Testis (tissue), 3 donors: ENCODE data around the gene SPRY1. TPM values are rescaled to one million over a fixed set of nuclear protein-coding genes. Genes with fewer than 3 reads are reported as not detected.

Experiments used
- DNase-seq: peaks from one replicate; pipeline ENCODE4 v3.0.0-alpha.2; 2019
- H3K27ac ChIP-seq, 2 donors: fragments of 200-600 bp; sonication (generic); one replicate each; pipeline ENCODE4 v1.5.1; 2019
- H3K27me3 ChIP-seq: fragments of 200-600 bp; sonication (generic); one replicate; pipeline ENCODE4 v1.5.1; 2019
- H3K36me3 ChIP-seq: fragments of 200-600 bp; sonication (generic); one replicate; pipeline ENCODE4 v1.5.1; 2017; ENCODE audit warnings: low read depth; ENCODE audit errors: missing control alignments
- H3K4me1 ChIP-seq: fragments of 200-600 bp; sonication (generic); one replicate; pipeline ENCODE4 v1.5.1; 2019
- H3K4me3 ChIP-seq, 2 donors: fragments of 200-600 bp; sonication (generic); one replicate each; pipeline ENCODE4 v1.5.1; 2017 to 2019
- H3K9me3 ChIP-seq: fragments of 200-600 bp; sonication (generic); one replicate; pipeline ENCODE4 v1.5.1; 2017
- CTCF ChIP-seq, 3 experiments: fragments of 450-650 bp in 2 of 3; fragments of 200-600 bp in 1 of 3; sonication (generic) in 1 of 3; IDR thresholded peaks; one replicate each; pipeline ENCODE4 v1.5.1; 2016 to 2019; ENCODE audit warnings: antibody characterized with exemption in 3 of 3, mild to moderate bottlenecking in 2 of 3, moderate library complexity in 1 of 3
- POLR2A ChIP-seq: fragments of 450-650 bp; IDR thresholded peaks from one replicate; pipeline ENCODE4 v1.6.1; 2017; ENCODE audit warnings: antibody characterized with exemption, mild to moderate bottlenecking, moderate library complexity
- WGBS, 2 donors: methylation state at CpG; one replicate each; pipeline ENCODE4 v1.1.5; 2018; 5-methylcytosine and 5-hydroxymethylcytosine counted together
- intact Hi-C: fragments of 100-400 bp; cut with DNase I; formaldehyde crosslinking; loops from one replicate; pipeline ENCODE4 v1.15.1; 2023; ENCODE audit warnings: low total_unique reads
- polyA plus RNA-seq: library from polyadenylated mRNA; stranded (reverse); fragments of 350-450 nt; fragmentation: Illumina TruSeq; extraction: RNeasy Lipid Tissue Mini Kit (QIAGEN cat#74804); gene quantifications from one replicate; pipeline ENCODE4 v1.2.3, GENCODE V29; 2014; ENCODE audit warnings: low read depth, low replicate concordance; ENCODE audit not compliant: insufficient read depth
- total RNA-seq, 2 donors: library from RNA; depleted of rRNA; stranded (reverse); fragments of >200 nt; gene quantifications; one replicate each; pipeline ENCODE4 v1.2.3, GENCODE V29; 2016

SPRY1 gene
- total and polyA plus RNA-seq, 3 donors from 2014 or later: 30.2 to 52.0 (median 36.0) TPM

GRCh38 chr4:123433976-123434375, 37.4 kb downstream of the SPRY1 start:
- Histone ChIP-seq H3K27me3 (no peaks in the 10 kb centered on the region), H3K36me3 (no peaks in the 10 kb centered on the region), H3K27ac (no peak overlapping the region), H3K4me3 (no peak overlapping the region), H3K9me3 (no peaks in the 10 kb centered on the region), H3K4me1 (peaks cover 9% of the 10 kb centered on the region)
- no peak for TF ChIP-seq POLR2A
- 79 to 92% methylated on average over 3 to 9 of the region's 9 CpGs for WGBS, 2 donors
- no peak for DNase-seq
- intact Hi-C loops: no loop called here

GRCh38 chr4:123435246-123436113, 38.9 kb downstream of the SPRY1 start:
- Histone ChIP-seq H3K36me3 (no peaks in the 10 kb centered on the region), H3K27me3 (no peaks in the 10 kb centered on the region), H3K9me3 (no peaks in the 10 kb centered on the region), H3K27ac (no peak overlapping the region), H3K4me3 (peak overlapping the region in 1 of 2 donors; percentile 15), H3K4me1 (peaks cover 12% of the 10 kb centered on the region)
- WGBS, 2 donors: 90 to 95% methylated on average over 22 to 43 of the region's 43 CpGs
- DNase-seq: no peak
- intact Hi-C loops: no loop called here
- TF ChIP-seq POLR2A (no peak), CTCF (IDR thresholded peaks at IDR 0.05) (no peak)

- H3K36me3 ChIP-seq: no peaks in the 10 kb centered on the region
- H3K4me3 ChIP-seq: no peak overlapping the region
- no peak overlapping the region for H3K27ac ChIP-seq
- no peaks in the 10 kb centered on the region for H3K9me3 ChIP-seq
- H3K27me3 ChIP-seq: no peaks in the 10 kb centered on the region
- 27 to 45% methylated on average over 3 of the region's 3 CpGs for WGBS, 2 donors
- TF ChIP-seq POLR2A (no peak), CTCF (IDR thresholded peaks at IDR 0.05) (no peak)
- peak; percentile 62 for DNase-seq
- intact Hi-C loops: no loop called here
- peaks cover 12% of the 10 kb centered on the region for H3K4me1 ChIP-seq
Measured at GRCh38 chr4:123438031-123438430, 41.4 kb downstream of the SPRY1 start.

- intact Hi-C loops: no loop called here
- no peak for TF ChIP-seq CTCF (IDR thresholded peaks at IDR 0.05)
- no peak for TF ChIP-seq POLR2A
- no peaks in the 10 kb centered on the region for H3K9me3 ChIP-seq
- peak; percentile 33 for DNase-seq
- peak overlapping the region; percentile 10 to 70 for H3K27ac ChIP-seq
- no peaks in the 10 kb centered on the region for H3K27me3 ChIP-seq
- H3K36me3 ChIP-seq: no peaks in the 10 kb centered on the region
- no peak overlapping the region for H3K4me3 ChIP-seq
- 14 to 28% methylated on average over 5 of the region's 5 CpGs for WGBS, 2 donors
- H3K4me1 ChIP-seq: peaks cover 20% of the 10 kb centered on the region
Measured at GRCh38 chr4:123443401-123444289, 47.0 kb downstream of the SPRY1 start.

- no peaks in the 10 kb centered on the region for H3K9me3 ChIP-seq
- 6 to 8% methylated on average over 10 of the region's 10 CpGs for WGBS, 2 donors
- H3K36me3 ChIP-seq: no peaks in the 10 kb centered on the region
- peak overlapping the region; percentile 10 to 70 for H3K27ac ChIP-seq
- TF ChIP-seq POLR2A: no peak
- H3K4me3 ChIP-seq: no peak overlapping the region
- H3K27me3 ChIP-seq: no peaks in the 10 kb centered on the region
- peak; percentile 79 for DNase-seq
- H3K4me1 ChIP-seq: peaks cover 15% of the 10 kb centered on the region
- intact Hi-C loops: no loop called here
Measured at GRCh38 chr4:123444290-123444731, 47.7 kb downstream of the SPRY1 start.
